ENCODE measurements around the gene CAPNS1. TPM values are rescaled to one million over a fixed set of nuclear protein-coding genes. Genes with fewer than 3 reads are reported as not detected.

CAPNS1 gene
- total and polyA plus RNA-seq, 9 of the 15 experiments (the other 6 are each of a cell fraction or from before 2014, with no cell fraction given): 77.9 to 576 (median 258) TPM

GRCh38 chr19:36110487-36111199, 29.2 kb upstream of the CAPNS1 start, which contains the start of gene OVOL3:
Gene OVOL3 (plus strand): TSS chr19:36111143. CDS start chr19:36111203, 60 bp downstream.
- no peak within 1 kb of the TSS for H3K4me3 ChIP-seq
- intact Hi-C loops (cut with micrococcal nuclease): loop anchor here (5.0 to 10.0 kb wide), 2 partner anchors 48 to 116 kb away; partner anchors contain the start of gene SDHAF1
- TF ChIP-seq KDM1A (IDR thresholded peaks at IDR 0.05): peak; percentile 28 to 41; a peak in 2 of 4 replicates
- no peak for TF ChIP-seq AFF4 (CRISPR knock-in tag; IDR thresholded peaks at IDR 0.05)
- TF ChIP-seq ZNF140 (CRISPR knock-in tag; IDR thresholded peaks at IDR 0.05): no peak
- no peak for TF ChIP-seq GMEB1 (CRISPR knock-in tag; IDR thresholded peaks at IDR 0.05)
- no peak for TF ChIP-seq ZNF24 (IDR thresholded peaks at IDR 0.05)
- TF ChIP-seq ZNF398 (CRISPR knock-in tag; IDR thresholded peaks at IDR 0.05): no peak
- peak; percentile 48 for TF ChIP-seq RBM25 (IDR thresholded peaks at IDR 0.05; ENCODE audit: low read depth, low read length, severe bottlenecking)
- 0 out of 2 replicates have a peak, but pooled peaks have one; percentile 33 for TF ChIP-seq BCOR (IDR thresholded peaks at IDR 0.05)
- TF ChIP-seq ATF7 (IDR thresholded peaks at IDR 0.05): no peak
- no peak for TF ChIP-seq HNRNPUL1 (IDR thresholded peaks at IDR 0.05; ENCODE audit: low read length)
- no peak for TF ChIP-seq RUNX1 (IDR thresholded peaks at IDR 0.05; ENCODE audit: low read depth)
- no peak for TF ChIP-seq LEF1 (IDR thresholded peaks at IDR 0.05)
- TF ChIP-seq ZNF589 (CRISPR knock-in tag; IDR thresholded peaks at IDR 0.05; ENCODE audit: low read depth): no peak
- no peak for TF ChIP-seq TGIF2 (CRISPR knock-in tag; IDR thresholded peaks at IDR 0.05)
- TF ChIP-seq ZNF561 (CRISPR knock-in tag; conservative IDR thresholded peaks at IDR 0.05): no peak
- TF ChIP-seq POLR2G (IDR thresholded peaks at IDR 0.05; ENCODE audit: low read depth, low read length): no peak

More at GRCh38 chr19:36110487-36111199, 29.2 kb upstream of the CAPNS1 start, which contains the start of gene OVOL3:
- Histone ChIP-seq H3K27me3 (ENCODE audit: control insufficient read depth in 2 of 2, insufficient read depth in 2 of 2, low read length in 2 of 2) (no peaks in the 10 kb centered on the region), H3K4me1 (replicated peaks in 1 of 2; ENCODE audit: control insufficient read depth in 2 of 2, insufficient read depth in 2 of 2, low read length in 2 of 2) (peaks cover 5 to 32% of the 10 kb centered on the region in 2 experiments; a peak in 3 of 5 replicates), H3K9me1 (ENCODE audit: control insufficient read depth, insufficient read depth, low read length) (peaks cover 3% of the 10 kb centered on the region), H3K4me2 (ENCODE audit: insufficient read depth, low read length) (no peak within 1 kb of the TSS), H3K36me3 (ENCODE audit: control insufficient read depth, insufficient read depth, low read length) (peaks cover 34% of the 10 kb centered on the region; the same call in 2 of the 3 replicates), H3K79me2 (ENCODE audit: control insufficient read depth, insufficient read depth, low read length) (peaks cover 14% of the 10 kb centered on the region), H3K27ac (ENCODE audit: extremely low read depth, low read depth, low read length) (no peak within 1 kb of the TSS), H2AFZ (ENCODE audit: low read depth, low read length) (no peak within 1 kb of the TSS), H4K20me1 (replicated peaks; ENCODE audit: control insufficient read depth, insufficient read depth, low read length) (no peaks in the 10 kb centered on the region; the same call in 1 of the 2 replicates), H3K9me3 (replicated peaks; ENCODE audit: control insufficient read depth, insufficient read depth, low read depth, low read length) (no peaks in the 10 kb centered on the region), H3K9ac (ENCODE audit: insufficient read depth in 1 of 2, low read depth in 2 of 2, low read length in 2 of 2) (peak within 1 kb of the TSS in 1 of 2 experiments; percentile 48; a peak in 2 of 4 replicates)
- ATAC-seq (no peak), DNase-seq (ENCODE audit: extremely low read depth in 1 of 4, low spot score in 3 of 4) (no peak), FAIRE-seq (no peak)
- in situ Hi-C loops (cut with MboI): no loop called here
- no TSS peak for BruUV-seq (replicated peaks)
- CTCF ChIA-PET (ENCODE audit: low intra/inter-chr PET ratio): no interaction called here
- 17% methylated on average over 1 of the region's 1 CpG for WGBS (ENCODE audit: insufficient coverage, low coverage, missing lambda C conversion rate)
- POLR2A ChIA-PET: interaction anchor here (0.7 to 1.1 kb wide), 4 partner anchors 9 to 110 kb away, joined by 3 to 4 read pairs (median 3); no protein-coding TSS in a partner anchor

All from K562 (cell line).